GM12874 (cell line): Measurements from ENCODE around the gene RRP1.

Experiments used
- TF ChIP-seq, protein P1 (sequence below): IDR thresholded peaks from 2 replicates; pipeline ENCODE4 v1.5.1; 2011; ENCODE audit warnings: low read depth, mild to moderate bottlenecking, control low read depth, low read length, moderate library complexity; ENCODE audit not compliant: insufficient read depth

The RRP1 gene

DNA sequence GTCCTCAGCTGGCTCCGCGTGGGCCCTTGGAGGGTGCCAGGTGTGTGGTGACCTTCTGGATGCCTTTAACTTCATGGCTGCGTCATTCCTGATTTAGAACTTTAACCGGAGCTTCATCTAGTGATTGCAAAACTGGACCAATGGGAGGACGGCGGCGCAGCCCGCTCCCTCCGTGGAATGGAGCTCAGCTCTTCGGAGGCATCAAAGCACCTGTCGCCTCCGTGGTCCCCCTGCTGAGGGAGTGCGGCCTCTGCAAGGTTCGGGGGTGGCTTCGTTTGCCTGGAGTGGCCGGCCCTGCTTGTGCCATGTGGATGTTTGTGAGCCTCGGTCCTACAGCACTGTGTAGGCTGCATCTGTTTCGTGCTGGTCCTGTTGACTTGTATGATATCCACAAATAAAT is 27.5 kb upstream of the RRP1 start:
- TF ChIP-seq, protein P1, sequence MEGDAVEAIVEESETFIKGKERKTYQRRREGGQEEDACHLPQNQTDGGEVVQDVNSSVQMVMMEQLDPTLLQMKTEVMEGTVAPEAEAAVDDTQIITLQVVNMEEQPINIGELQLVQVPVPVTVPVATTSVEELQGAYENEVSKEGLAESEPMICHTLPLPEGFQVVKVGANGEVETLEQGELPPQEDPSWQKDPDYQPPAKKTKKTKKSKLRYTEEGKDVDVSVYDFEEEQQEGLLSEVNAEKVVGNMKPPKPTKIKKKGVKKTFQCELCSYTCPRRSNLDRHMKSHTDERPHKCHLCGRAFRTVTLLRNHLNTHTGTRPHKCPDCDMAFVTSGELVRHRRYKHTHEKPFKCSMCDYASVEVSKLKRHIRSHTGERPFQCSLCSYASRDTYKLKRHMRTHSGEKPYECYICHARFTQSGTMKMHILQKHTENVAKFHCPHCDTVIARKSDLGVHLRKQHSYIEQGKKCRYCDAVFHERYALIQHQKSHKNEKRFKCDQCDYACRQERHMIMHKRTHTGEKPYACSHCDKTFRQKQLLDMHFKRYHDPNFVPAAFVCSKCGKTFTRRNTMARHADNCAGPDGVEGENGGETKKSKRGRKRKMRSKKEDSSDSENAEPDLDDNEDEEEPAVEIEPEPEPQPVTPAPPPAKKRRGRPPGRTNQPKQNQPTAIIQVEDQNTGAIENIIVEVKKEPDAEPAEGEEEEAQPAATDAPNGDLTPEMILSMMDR: no peak

DNA sequence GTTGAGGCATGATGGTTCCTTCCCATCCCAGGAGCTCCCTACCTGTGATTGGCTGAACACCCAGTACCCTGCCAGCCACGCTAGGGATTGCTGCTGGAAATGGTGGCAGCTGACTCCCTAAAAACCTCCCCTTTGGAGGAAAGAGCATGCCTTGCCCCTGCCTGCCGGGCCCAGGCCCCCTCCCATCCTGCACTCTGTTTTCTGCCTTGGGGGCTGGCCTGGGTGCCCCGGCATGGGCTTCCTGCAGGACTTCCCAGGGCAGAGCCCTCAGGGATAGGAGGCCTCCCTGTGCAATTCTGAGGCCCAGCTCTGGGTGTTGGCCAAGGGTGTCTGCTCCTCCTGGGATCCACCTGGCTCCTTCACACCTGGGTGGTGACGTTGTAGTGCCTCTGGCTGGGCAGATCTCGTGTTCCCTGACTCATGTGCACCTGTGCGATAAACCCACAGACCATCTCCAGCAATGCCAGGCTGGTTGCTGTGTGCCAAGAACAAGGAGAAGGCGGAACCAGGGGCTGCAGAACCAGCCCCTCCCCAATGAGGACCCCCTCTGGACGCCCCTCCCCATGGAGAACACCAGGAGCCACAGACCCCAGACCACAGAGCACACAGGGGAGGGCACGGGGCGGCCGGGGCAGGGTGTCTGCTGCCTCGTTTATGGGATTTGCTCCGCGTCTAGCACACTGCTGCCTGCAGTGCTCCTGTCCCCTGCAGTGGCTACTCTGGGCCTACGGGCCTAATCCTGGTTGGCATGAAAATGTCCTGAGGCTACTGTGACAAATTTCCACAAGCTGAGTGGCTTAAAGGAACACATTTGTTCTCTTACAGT is 26.9 kb upstream of the RRP1 start:
- TF ChIP-seq, protein P1: no peak

DNA sequence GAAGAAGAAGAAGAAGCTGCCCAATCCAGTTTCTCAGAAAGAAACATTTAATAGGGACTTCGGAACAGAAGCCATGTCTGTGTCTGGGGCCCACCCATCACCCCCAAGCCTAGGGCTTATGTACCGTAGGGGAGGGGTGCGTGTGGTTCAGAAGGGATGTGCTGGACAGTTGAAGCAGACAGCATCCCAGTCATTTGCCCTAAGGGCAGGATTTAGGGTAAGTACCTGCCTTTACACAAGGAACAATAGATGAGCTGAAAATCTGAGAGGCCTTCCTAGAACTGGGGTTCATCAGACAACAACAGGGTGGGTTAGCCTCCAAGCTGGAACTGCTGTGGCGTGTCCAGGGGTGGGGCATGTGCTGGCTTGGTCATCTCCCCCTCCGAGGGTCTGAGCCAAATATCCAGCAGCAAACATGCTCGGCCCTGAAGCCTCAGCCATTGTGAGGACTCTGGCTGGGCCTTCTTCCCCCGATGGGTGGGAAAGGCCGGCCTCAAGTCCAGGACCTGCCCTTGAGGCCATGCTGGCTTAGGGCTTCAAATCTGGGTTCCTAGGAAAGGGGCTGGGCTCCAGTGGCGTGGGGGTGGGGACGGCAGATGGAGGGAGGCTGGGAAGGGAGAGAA is 25.4 kb upstream of the RRP1 start:
- TF ChIP-seq, protein P1: no peak

DNA sequence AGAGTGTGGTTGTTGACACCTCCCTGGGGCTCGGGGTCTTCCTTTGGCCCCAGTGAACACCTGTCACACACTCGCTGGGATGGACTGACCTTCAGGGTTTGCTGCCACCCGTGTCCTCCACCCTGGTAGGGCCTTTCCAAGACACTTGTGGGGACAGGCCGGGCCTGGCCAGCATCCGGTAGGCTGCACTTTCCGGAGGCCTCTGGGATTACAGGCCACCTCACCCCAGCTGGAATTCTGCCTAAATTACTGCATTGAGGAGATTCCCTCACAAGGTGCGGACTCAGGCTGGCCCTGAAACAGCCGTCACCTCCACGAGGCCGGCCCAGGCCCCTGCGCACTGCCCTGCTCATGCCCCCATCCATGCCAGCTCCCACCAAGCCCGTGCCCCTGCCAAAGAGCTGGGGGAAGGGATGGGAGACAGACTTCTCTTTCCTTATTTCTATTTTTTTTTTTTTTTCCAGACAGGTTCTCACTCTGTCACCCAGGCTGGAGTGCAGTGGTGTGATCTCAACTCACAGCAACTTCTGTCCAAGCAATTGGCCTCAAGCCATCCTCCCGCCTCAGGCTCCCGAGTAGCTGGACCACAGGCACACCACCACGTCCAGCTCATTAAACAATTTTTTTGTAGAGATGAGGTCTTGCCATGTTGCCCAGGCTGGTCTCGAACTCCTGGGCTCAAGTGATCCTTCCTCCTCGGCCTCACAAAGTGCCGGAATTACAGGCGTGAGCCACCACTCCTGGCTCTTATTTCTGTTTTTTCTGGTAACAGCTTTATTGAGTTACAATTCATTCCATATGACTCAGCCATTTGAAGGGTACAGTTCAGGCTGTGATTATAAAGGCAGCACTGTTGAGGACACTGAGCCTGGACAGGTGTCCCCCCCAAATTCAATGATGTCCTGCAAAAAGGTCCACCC is 24.5 kb upstream of the RRP1 start:
- TF ChIP-seq, protein P1: no peak

DNA sequence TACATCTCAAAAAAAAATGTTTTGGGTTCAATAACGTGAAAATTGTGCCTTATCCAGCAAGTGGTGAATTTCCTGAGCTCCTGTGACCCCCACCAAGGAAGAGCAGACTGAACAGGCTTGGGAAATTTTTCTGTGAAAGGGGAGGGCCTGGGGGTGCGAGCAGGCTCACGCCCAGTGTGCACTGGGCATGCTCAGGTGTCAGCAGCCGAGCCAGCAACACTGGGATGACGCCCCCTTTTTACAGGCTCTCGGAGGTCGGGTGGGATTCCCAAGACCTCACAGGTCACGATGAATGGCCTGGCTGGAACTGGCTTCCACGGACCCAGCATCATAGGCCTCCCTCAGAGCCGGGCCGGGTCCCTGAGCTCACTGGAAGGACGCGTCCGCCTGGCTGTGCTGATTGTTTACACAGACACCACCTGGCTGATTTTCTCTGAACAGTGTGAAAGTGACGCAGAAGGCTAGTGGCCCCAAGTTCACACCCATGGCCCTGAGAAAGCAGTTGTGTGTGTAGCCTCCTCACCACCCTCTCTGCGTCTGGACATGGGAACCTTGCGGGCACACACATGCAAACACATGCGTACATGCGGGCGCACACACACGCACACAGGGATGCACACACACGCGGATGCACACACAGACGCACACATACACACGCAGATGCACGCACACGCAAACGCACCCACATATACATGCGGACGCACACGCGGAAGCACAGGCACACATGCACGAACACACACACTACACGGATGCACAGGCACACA is 22.5 kb upstream of the RRP1 start:
- TF ChIP-seq, protein P1: no peak

DNA sequence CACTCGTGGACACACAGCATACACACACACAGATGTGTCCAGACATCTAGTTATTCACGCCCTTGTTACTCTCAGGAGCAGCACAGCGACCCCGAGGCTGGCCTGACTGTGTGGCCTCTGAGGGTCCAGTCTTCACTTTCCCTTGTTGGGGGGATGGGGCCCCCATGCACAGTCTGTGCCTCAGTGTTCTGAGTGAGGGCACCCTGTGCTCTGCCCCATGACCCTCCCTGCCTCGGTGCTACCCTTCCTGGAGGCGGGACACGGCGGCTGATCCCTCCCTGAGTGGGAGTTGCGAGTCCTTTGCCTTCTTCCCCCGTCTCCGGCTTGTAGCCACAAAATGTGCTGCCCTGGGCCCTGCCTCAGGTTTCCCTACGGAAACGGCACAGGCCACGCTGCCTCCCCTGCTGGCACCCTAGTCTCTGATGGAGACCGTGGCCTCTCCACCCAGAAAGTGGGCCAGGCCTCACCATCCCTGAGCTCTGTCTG is 21.8 kb upstream of the RRP1 start:
- TF ChIP-seq, protein P1: no peak
